Measurements from ENCODE around the gene NLRP11.

Gene NLRP11

DNA sequence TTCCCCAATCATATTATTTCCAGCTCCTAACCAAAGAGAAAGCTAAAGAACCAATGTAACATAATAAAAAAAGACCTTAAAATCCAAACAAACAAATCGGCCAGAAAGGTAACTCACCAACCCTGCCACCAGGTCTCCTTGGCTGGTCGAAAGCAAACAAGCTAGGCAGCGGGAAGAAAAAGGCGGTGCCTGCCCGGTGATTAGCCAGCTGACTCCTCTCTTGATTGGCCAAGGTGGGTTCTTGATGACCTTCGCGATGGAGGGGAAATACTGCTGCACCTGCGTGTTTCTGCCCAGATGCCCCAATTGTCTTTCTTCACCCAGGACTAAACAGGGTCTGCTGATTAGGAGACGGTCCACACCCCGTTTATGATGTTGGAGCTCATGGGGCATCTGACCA is at the start of gene NLRP11:
NLRP11 (minus strand) TSS at position 154 of the 400 bp plus-strand sequence. CDS start 13,825 bp downstream, outside the sequence.
- no peak within 1 kb of the TSS for H3K4me3 ChIP-seq (ENCODE audit: low read depth, low read length)

- no peak overlapping the region for H3K4me3 ChIP-seq (ENCODE audit: low read depth, low read length)
Observed at GRCh38 chr19:55877211-55877610, 45.4 kb upstream of the NLRP11 start.

GRCh38 chr19:55870736-55871135 is 38.9 kb upstream of the NLRP11 start:
- no peak overlapping the region for H3K4me3 ChIP-seq (ENCODE audit: low read depth, low read length)

DNA sequence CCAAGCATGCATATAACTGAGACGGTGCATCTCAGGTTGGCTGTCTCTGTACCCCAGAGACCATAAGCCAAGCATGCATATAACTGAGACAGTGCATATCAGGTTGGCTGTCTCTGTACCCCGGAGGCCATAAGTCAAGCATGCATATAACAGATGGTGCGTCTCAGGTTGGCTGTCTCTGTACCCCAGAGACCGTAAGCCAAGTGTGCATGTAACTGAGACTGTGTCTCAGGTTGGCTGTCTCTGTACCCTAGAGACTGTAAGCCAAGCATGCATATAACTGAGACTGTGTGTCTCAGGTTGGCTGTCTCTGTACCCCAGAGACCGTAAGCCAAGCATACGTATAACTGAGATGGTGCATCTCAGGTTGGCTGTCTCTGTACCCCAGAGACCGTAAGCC is 35.3 kb upstream of the NLRP11 start:
- H3K4me3 ChIP-seq (ENCODE audit: low read depth, low read length): no peak overlapping the region

- no peak overlapping the region for H3K4me3 ChIP-seq (ENCODE audit: low read depth, low read length)
Observed at GRCh38 chr19:55866521-55866920, 34.7 kb upstream of the NLRP11 start.

DNA sequence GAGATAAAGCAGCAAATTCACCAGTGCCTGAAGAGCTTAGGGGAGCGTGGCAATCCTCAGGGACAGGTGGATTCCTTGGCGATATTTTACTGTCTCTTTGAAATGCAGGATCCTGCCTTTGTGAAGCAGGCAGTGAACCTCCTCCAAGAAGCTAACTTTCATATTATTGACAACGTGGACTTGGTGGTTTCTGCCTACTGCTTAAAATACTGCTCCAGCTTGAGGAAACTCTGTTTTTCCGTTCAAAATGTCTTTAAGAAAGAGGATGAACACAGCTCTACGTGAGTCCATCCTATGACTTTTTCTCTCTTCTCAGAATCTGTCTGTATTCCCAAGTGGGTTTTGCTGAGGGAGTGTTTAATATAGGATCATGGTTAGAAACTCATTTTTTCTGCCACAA is 27.2 kb upstream of the NLRP11 start:
- no peak overlapping the region for H3K4me3 ChIP-seq (ENCODE audit: low read depth, low read length)

- no peak overlapping the region for H3K4me3 ChIP-seq (ENCODE audit: low read depth, low read length)
Observed at GRCh38 chr19:55858401-55858800, 26.6 kb upstream of the NLRP11 start.

DNA sequence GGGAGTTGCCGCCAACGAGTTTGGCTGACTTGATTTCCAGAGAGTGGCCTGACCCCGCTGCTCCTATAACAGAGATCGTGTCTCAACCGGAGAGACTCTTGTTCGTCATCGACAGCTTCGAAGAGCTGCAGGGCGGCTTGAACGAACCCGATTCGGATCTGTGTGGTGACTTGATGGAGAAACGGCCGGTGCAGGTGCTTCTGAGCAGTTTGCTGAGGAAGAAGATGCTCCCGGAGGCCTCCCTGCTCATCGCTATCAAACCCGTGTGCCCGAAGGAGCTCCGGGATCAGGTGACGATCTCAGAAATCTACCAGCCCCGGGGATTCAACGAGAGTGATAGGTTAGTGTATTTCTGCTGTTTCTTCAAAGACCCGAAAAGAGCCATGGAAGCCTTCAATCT is 26.2 kb upstream of the NLRP11 start:
- no peak overlapping the region for H3K4me3 ChIP-seq (ENCODE audit: low read depth, low read length)

- H3K4me3 ChIP-seq (ENCODE audit: low read depth, low read length): no peak overlapping the region
Observed at GRCh38 chr19:55857149-55857548, 25.4 kb upstream of the NLRP11 start.

DNA sequence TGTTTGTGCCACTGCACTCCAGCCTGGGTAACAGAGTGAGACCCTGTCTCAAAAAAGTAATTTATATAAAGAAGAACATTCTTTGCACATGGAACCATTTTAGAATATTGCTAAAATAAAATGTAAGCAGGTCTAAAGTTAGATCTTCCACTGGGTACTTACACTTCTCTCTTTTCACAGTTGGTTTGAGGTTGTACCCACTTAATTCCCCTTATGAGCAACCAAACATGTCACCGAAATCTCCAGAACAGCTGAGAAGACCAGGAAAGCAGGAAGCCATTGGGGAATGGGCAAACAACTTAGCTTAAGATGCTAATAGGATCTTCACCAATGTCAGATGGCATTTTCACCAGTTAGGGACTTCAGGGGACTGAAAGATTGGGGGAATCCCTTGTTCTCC is 23.4 kb upstream of the NLRP11 start:
- no peak overlapping the region for H3K4me3 ChIP-seq (ENCODE audit: low read depth, low read length)

DNA sequence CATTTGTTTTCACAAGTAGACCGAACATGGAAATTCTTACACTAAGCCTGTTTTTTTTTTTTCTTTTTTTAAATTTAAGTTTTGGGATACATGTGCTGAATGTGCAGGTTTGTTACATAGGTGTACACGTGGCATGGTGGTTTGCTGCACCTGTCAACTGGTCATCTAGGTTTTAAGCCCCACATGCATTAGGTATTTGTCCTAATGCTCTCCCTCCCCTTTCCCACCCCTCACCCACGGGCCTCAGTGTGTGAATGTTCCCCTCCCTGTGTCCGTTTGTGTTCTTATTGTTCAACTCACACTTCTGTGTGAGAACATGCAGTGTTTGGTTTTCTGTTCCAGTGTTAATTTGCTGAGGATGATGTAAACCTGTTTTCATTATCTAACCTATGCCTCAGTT is 7.1 kb upstream of the NLRP11 start:
- no peak overlapping the region for H3K4me3 ChIP-seq (ENCODE audit: low read depth, low read length)

DNA sequence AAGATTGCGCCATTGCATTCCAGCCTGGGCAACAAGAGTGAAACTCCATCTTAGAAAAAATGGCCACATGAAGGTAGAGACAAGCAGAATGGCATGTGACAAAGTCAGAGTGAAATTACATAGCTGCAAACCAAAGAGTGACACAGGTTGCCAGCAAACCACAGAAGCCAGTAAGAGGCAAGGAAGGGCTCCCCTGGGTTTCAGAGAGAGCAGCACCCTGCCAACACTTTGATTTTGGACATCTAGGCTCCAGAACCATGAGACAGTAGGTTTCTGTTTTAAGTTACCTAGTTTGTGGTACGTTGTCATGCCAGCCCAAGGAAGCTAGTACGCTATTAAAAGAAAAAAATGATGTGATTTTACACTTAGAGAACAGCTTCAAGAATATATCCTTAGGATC is 6.5 kb upstream of the NLRP11 start:
- H3K4me3 ChIP-seq (ENCODE audit: low read depth, low read length): no peak overlapping the region

- no peak within 1 kb of the TSS for H3K4me3 ChIP-seq (ENCODE audit: low read depth, low read length)
Observed at GRCh38 chr19:55836340-55836739, 4.5 kb upstream of the NLRP11 start, which contains the start of gene NLRP4. NLRP4 (plus strand) TSS chr19:55836540; CDS start chr19:55852081, 15,541 bp downstream.

GRCh38 chr19:55832676-55833075 is 877 bp upstream of the NLRP11 start:
- H3K4me3 ChIP-seq (ENCODE audit: low read depth, low read length): no peak overlapping the region

DNA sequence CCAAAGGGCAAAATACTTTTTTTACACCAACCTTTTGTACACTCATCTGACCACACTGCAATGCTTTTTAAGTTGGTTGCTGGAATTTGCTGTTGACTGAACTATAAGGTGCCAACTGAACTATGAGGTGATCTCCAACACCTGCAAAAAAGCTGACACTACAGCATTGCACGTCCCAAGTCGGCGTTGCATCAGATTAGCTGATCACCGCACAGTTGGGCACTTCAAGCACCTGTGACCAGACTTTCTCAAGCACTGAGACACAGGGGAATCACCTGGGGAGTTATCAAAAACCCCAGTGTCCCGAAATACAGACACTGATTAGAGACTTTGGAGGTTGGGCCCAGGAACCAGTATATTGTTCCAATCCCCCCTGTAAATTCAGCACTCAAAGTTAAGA is 1.1 kb downstream of the NLRP11 start:
- no peak overlapping the region for H3K4me3 ChIP-seq (ENCODE audit: low read depth, low read length)

GRCh38 chr19:55820037-55820436 is 11.8 kb downstream of the NLRP11 start:
- H3K4me3 ChIP-seq (ENCODE audit: low read depth, low read length): no peak overlapping the region

- no peak overlapping the region for H3K4me3 ChIP-seq (ENCODE audit: low read depth, low read length)
Observed at GRCh38 chr19:55813906-55814305, 17.9 kb downstream of the NLRP11 start.

GRCh38 chr19:55812449-55812848 is 19.4 kb downstream of the NLRP11 start:
- no peak overlapping the region for H3K4me3 ChIP-seq (ENCODE audit: low read depth, low read length)

GRCh38 chr19:55811340-55811739 is 20.5 kb downstream of the NLRP11 start:
- H3K4me3 ChIP-seq (ENCODE audit: low read depth, low read length): no peak overlapping the region

DNA sequence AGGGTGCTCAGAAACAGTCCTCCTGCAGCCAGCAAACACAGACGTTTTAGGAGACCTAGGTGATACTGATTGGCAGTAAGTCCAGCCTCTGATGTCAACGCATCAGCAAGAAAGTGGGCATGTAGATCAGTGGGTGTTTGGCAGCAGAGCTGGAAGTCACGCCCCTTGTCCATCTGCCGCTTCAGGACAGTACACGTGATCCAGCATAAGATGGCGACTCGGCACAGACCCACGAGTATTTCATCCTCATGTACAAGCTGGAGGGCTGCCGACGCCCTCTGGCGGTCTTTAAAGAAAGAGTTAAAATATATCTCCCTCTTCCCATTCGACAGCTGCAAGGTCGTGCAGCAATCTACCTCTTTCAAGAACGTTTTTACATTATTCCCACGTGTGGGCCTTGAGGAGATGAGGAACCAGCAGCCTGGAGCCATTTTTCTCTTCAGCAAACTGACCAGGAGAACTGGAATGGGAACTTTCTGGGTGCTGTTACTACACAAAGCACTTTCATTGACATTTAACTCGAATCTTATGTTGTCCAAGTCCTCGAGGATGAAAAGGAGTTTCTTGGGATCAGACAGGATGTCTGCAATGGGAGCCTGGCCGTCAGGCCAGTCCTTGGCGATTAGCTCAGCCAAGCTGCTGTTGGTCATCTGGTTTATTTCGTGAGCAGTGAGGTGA is 22.3 kb downstream of the NLRP11 start:
- H3K4me3 ChIP-seq (ENCODE audit: low read depth, low read length): no peak overlapping the region

DNA sequence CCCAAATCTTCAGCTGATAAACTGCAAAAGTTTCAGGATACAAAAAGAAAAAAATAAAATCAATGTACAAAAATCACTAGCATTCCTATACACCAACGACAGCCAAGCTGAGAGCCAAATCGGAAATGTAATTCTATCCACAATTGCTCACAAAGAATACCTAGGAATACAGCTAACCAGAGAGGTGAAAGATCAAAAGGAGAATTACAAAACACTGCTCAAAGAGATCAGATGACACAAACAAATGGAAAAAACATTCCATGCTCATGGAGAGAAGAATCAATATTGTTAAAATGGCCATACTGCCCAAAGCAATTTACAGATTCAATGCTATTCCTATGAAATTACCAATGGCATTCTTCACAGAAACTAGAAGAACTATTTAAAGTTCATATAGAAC is 29.5 kb downstream of the NLRP11 start:
- H3K4me3 ChIP-seq (ENCODE audit: low read depth, low read length): no peak overlapping the region

- no peak overlapping the region for H3K4me3 ChIP-seq (ENCODE audit: low read depth, low read length)
Observed at GRCh38 chr19:55801416-55801815, 30.4 kb downstream of the NLRP11 start.

DNA sequence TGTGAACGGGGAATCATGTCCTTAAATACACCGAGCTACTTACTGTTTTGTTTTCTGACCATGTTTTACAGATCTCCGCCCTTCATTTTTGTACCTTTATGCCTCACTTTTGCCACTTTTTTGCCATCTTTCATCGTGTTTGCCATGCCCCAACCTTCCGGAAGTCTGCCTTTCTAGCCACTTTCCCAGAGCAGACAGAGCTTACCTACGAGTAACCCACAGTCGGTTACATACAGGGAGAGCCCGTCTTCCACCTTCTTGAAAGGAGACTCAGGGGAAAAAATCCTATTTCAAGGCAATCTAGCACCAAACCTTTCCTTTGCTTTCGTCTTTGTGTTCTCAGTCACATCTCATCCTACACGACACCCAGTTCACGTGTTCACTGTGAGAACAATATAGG is 36.8 kb downstream of the NLRP11 start:
- H3K4me3 ChIP-seq (ENCODE audit: low read depth, low read length): no peak overlapping the region

Data from iPS-11a (cell line).